ENCODE results near the gene NRG3.
"Not testable (repeated sequence)": the region's sequence is repeated elsewhere in the genome, so short reads cannot be mapped to it uniquely, and the experiment has no call there.

NRG3 gene

DNA sequence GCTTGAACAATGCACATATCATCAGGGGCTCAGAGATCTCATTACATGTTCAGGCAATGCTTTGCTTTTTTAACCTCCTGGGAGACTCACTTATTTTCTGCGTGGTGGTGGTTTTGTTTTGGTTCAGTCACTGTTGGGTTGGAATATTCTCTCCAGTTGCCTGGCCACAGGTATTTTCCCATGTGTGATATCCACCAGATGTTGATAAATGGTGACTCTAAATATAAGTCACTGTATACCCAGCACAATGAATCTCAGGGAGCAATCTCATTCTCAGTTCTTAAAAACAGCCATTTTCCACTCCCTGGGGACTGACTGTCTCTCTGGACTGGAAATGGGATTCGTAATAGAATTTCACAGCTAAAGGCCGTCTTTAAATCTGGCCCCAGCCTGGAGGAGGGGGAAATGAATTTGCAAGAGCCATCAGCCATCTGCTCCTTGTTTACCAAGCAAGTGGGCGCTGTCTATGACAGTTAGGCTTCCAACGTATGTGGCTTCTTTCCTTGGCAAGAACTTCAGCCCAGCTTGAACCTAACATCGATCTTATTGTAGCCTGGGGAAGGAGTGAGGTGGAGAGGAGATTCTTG, 1106.2 kb downstream of the NRG3 start:
- H3K4me3 ChIP-seq (ENCODE audit: low read depth, low read length): no peak overlapping the region
- TF ChIP-seq, protein P1, sequence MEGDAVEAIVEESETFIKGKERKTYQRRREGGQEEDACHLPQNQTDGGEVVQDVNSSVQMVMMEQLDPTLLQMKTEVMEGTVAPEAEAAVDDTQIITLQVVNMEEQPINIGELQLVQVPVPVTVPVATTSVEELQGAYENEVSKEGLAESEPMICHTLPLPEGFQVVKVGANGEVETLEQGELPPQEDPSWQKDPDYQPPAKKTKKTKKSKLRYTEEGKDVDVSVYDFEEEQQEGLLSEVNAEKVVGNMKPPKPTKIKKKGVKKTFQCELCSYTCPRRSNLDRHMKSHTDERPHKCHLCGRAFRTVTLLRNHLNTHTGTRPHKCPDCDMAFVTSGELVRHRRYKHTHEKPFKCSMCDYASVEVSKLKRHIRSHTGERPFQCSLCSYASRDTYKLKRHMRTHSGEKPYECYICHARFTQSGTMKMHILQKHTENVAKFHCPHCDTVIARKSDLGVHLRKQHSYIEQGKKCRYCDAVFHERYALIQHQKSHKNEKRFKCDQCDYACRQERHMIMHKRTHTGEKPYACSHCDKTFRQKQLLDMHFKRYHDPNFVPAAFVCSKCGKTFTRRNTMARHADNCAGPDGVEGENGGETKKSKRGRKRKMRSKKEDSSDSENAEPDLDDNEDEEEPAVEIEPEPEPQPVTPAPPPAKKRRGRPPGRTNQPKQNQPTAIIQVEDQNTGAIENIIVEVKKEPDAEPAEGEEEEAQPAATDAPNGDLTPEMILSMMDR (IDR thresholded peaks at IDR 0.05; ENCODE audit: low read depth, low read length, missing control alignments): no peak
- DNase-seq (ENCODE audit: low read depth): no peak

DNA sequence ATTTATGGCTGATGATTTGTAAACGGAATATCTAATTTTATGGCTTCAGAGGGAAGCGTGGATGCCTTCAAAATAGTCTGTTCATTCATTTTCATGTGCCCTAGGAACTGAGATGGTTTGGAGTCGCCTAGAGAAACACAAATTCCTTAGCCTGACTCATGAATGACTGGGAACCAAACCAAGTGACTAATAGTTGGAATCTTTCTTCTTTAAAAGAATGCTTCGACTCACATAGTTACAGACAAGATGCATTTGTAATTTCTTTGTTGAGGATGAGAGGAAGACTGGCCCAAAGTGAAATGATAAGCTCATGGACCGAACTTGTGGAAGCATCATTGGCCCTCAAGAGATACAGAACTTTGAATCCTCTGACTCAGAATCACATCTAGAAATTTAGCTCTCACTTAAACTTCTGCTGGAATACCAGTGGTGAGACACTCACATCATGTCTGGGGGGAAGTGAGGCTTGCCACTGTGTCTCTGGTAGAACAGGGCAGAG, 1107.2 kb downstream of the NRG3 start:
- no peak overlapping the region for H3K4me3 ChIP-seq (ENCODE audit: low read depth, low read length)
- no peak for DNase-seq (ENCODE audit: low read depth)
- TF ChIP-seq, protein P1 (IDR thresholded peaks at IDR 0.05; ENCODE audit: low read depth, low read length, missing control alignments): no peak

DNA sequence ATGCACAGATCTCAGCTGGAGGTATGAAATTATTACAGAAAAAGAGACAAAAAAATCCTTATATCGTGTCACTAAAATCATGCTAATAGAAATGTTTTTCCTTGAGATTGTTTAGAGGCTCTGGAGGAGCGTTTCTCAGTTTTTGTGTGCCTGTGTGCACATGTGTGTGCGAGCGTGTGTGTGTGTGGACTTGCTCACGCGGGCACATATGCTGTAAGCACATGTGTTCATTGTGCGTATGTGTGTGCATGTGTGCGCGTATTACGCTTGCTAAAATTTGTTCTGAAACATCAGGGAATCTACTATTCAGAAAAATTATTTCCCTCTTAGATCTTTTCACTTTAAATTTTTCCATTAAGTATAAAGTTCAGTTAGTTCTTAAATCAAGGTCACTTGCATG, 1111.2 kb downstream of the NRG3 start:
- TF ChIP-seq, protein P1 (IDR thresholded peaks at IDR 0.05; ENCODE audit: low read depth, low read length, missing control alignments): no peak
- no peak for DNase-seq (ENCODE audit: low read depth)
- no peak overlapping the region for H3K4me3 ChIP-seq (ENCODE audit: low read depth, low read length)

DNA sequence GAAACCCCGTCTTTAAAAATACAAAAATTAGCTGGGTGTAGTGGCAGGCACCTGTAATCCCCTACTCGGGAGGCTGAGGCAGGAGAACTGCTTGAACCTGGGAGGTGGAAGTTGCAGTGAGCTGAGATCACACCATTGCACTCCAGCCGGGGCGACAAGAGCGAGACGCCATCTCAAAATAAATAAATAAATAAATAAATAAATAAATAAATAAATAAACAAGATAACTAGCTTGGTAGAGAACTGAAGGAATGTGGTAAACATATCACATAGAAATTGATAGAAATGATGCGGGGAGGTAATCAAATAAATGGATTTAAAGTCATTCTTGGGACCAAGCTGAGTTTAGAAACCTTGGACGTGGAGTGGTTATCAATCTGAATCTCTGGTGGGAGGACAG, 1131.5 kb downstream of the NRG3 start:
- DNase-seq (ENCODE audit: low read depth); H3K4me3 ChIP-seq (ENCODE audit: low read depth, low read length): not testable (repeated sequence)

DNA sequence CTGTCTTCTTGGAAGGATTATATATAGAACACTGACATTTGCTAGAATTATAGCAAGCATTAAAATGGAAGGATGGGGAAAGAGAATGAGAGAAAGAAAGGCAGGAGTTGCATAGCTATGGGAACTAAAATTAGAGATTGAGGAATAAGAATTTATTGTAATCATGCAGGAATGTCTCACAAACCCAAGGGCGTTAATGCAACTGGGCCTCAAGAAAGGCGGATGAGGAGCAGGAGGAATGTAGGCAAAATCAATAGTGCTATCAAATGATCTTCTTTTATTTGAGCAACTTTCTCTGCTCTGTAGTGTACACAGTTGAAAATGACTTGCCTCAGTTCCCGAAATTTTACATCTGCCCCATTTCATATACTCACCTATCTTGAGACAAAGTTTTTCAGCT, 1132.5 kb downstream of the NRG3 start:
- no peak overlapping the region for H3K4me3 ChIP-seq (ENCODE audit: low read depth, low read length)
- DNase-seq (ENCODE audit: low read depth): no peak
- TF ChIP-seq, protein P1 (IDR thresholded peaks at IDR 0.05; ENCODE audit: low read depth, low read length, missing control alignments): no peak

DNA sequence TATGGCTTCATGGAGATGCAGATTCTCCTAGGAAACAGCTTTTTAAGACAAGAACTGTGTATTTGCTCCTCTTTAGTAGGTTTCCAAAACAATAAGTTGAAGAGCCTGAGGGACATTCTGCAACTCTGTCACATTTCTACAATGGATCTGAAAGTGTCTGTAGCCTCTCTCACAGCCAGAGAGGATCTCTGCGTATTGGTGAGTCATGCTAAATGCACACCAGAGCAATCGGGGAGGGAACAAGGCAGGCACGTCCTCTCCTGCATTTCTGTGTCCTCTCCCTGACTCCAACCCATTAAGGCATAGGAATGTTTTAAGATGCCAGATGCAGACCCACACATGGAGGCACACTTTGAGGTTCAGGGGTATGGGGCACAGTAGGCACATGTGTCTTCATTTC, 1137.9 kb downstream of the NRG3 start:
- TF ChIP-seq, protein P1 (IDR thresholded peaks at IDR 0.05; ENCODE audit: low read depth, low read length, missing control alignments): no peak
- H3K4me3 ChIP-seq (ENCODE audit: low read depth, low read length): no peak overlapping the region
- no peak for DNase-seq (ENCODE audit: low read depth)

DNA sequence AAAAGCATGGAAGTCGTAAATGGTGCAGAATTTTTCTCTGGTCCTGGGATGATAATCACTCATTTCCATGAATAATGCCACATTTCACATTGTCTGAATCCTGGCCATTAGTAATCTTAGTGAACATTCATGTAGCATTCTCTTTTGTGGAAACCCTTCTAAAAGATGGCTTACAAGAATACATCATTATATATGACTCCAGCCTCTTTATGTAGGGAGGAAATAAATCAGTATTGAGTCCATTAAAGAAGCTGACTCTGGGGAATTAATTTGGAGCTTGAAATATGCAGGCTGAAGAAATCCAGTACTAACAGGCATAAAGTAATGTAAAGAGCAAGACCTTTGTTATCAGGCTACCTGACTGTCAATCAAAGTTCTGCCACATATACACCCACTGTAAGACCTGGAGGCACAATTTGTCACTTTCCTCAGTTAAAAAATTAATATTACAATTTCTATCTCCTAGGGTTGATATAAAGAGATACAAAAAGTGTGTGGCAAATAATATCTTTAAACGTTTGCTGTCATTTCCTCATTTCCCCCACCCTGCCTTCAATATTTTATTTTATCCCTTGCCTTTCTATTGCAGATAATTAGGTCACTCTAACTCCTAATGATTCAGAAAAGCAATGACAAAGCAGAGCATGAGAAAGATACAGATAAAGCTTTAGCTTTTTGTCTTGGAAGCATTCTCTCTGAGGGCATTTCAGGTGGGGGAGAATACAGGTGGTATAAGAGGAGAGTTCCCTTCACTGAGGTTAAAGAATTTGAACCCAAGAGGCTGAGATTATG, 1142.3 kb downstream of the NRG3 start:
- no peak for DNase-seq (ENCODE audit: low read depth)
- TF ChIP-seq, protein P1 (IDR thresholded peaks at IDR 0.05; ENCODE audit: low read depth, low read length, missing control alignments): no peak
- H3K4me3 ChIP-seq (ENCODE audit: low read depth, low read length): no peak overlapping the region

Data from GM12864 (cell line).